Brain microvascular endothelial cell (primary cell): ENCODE data around the gene LSM12.
"Not testable (repeated sequence)": the region's sequence is repeated elsewhere in the genome, so short reads cannot be mapped to it uniquely, and the experiment has no call there.

Experiments
- DNase-seq: peaks from one replicate; pipeline ENCODE4 v3.0.0-alpha.2; 2020
- H3K27ac ChIP-seq: fragments of 250-450 bp; sonication (Bioruptor Pico); 2 replicates; pipeline ENCODE4 v1.5.1; 2020; ENCODE audit warnings: mild to moderate bottlenecking, moderate library complexity
- H3K27me3 ChIP-seq: fragments of 250-450 bp; sonication (Bioruptor Pico); replicated peaks from 2 replicates; pipeline ENCODE4 v1.5.1; 2020; ENCODE audit warnings: mild to moderate bottlenecking
- H3K36me3 ChIP-seq: fragments of 250-450 bp; sonication (Bioruptor Pico); replicated peaks from 2 replicates; pipeline ENCODE4 v1.5.1; 2020; ENCODE audit warnings: mild to moderate bottlenecking
- H3K4me3 ChIP-seq: 2 replicates; pipeline ENCODE4 v1.5.1; 2011; ENCODE audit warnings: low read depth, mild to moderate bottlenecking, control low read depth, low read length, moderate library complexity
- CTCF ChIP-seq: IDR thresholded peaks from 2 replicates; pipeline ENCODE4 v1.5.1; 2011; ENCODE audit warnings: low read depth, mild to moderate bottlenecking, moderate library complexity, low read length, control low read depth, inconsistent platforms; ENCODE audit errors: missing control alignments
- in situ Hi-C: cut with HindIII; loops from 2 replicates; pipeline ENCODE4 v1.10.0; 2017; ENCODE audit warnings: low sequenced_read_pairs, low pct_ligation_motif_present

LSM12 gene

GRCh38 chr17:44108440-44109311 is 42.2 kb upstream of the LSM12 start:
- Histone ChIP-seq H3K27ac (peak overlapping the region; percentile 61), H3K36me3 (no peaks in the 10 kb centered on the region), H3K4me3 (peak overlapping the region; percentile 20), H3K27me3 (no peaks in the 10 kb centered on the region)
- peak; percentile 96 for DNase-seq
- no peak for TF ChIP-seq CTCF
- in situ Hi-C loops, result no loop called here

GRCh38 chr17:44106801-44107200 is 40.3 kb upstream of the LSM12 start:
- DNase-seq, result no peak

GRCh38 chr17:44105941-44106340 is 39.5 kb upstream of the LSM12 start:
- DNase-seq, result no peak
- Histone ChIP-seq H3K36me3 (no peaks in the 10 kb centered on the region), H3K4me3 (no peak overlapping the region), H3K27me3 (no peaks in the 10 kb centered on the region), H3K27ac (no peak overlapping the region)
- in situ Hi-C loops, result no loop called here
- TF ChIP-seq CTCF, result no peak

More at GRCh38 chr17:44106801-44107200, 40.3 kb upstream of the LSM12 start:
- in situ Hi-C loops, result no loop called here
- H3K4me3 ChIP-seq, result no peak overlapping the region
- TF ChIP-seq CTCF, result no peak
- no peaks in the 10 kb centered on the region for H3K27me3 ChIP-seq
- no peak overlapping the region for H3K27ac ChIP-seq
- no peaks in the 10 kb centered on the region for H3K36me3 ChIP-seq

GRCh38 chr17:44105483-44105882 is 39.0 kb upstream of the LSM12 start:
- no peaks in the 10 kb centered on the region for H3K36me3 ChIP-seq

GRCh38 chr17:44102849-44103622 is 36.6 kb upstream of the LSM12 start:
- in situ Hi-C loops, result no loop called here
- no peak for DNase-seq
- no peak overlapping the region for H3K4me3 ChIP-seq
- H3K27me3 ChIP-seq, result no peaks in the 10 kb centered on the region
- H3K36me3 ChIP-seq, result no peaks in the 10 kb centered on the region
- no peak for TF ChIP-seq CTCF
- no peak overlapping the region for H3K27ac ChIP-seq

More at GRCh38 chr17:44105483-44105882, 39.0 kb upstream of the LSM12 start:
- no peak for DNase-seq
- Histone ChIP-seq H3K4me3 (no peak overlapping the region), H3K27ac (no peak overlapping the region), H3K27me3 (no peaks in the 10 kb centered on the region)
- TF ChIP-seq CTCF, result peak; percentile 1
- in situ Hi-C loops, result no loop called here

GRCh38 chr17:44101858-44102257 is 35.4 kb upstream of the LSM12 start:
- H3K36me3 ChIP-seq, in situ Hi-C loops, DNase-seq, H3K27ac ChIP-seq, H3K4me3 ChIP-seq, H3K27me3 ChIP-seq: not testable (repeated sequence)
